ENCODE results near the gene FYN.
A peak's percentile ranks its signal among the peaks of the same experiment; 100 is the strongest.

The FYN gene

GRCh38 chr6:111810294-111811131 lies 62.7 kb downstream of the FYN start:
- H3K27ac Mint-ChIP-seq: peak overlapping the region; percentile 66 to 81 (median 66)
- H3K9me3 Mint-ChIP-seq: no peaks in the 10 kb centered on the region
- peaks cover 70% of the 10 kb centered on the region for H3K4me1 Mint-ChIP-seq
- H3K4me3 Mint-ChIP-seq: no peak overlapping the region
- no peaks in the 10 kb centered on the region for H3K27me3 Mint-ChIP-seq (ENCODE audit: low read depth)
- TF ChIP-seq CTCF (IDR thresholded peaks at IDR 0.05; ENCODE audit: unreplicated experiment in 3 of 3): no peak
- H3K36me3 Mint-ChIP-seq (ENCODE audit: low read depth): peaks cover 30% of the 10 kb centered on the region

- no peak for TF ChIP-seq CTCF (IDR thresholded peaks at IDR 0.05; ENCODE audit: unreplicated experiment in 3 of 3)
- H3K36me3 Mint-ChIP-seq (ENCODE audit: low read depth): peaks cover 30% of the 10 kb centered on the region
- no peaks in the 10 kb centered on the region for H3K9me3 Mint-ChIP-seq
- peak overlapping the region; percentile 66 to 81 (median 66) for H3K27ac Mint-ChIP-seq
- no peaks in the 10 kb centered on the region for H3K27me3 Mint-ChIP-seq (ENCODE audit: low read depth)
- peaks cover 77% of the 10 kb centered on the region for H3K4me1 Mint-ChIP-seq
- H3K4me3 Mint-ChIP-seq: no peak overlapping the region
Measured at GRCh38 chr6:111809766-111810165, 63.5 kb downstream of the FYN start.

- Mint-ChIP-seq H3K27me3 (ENCODE audit: low read depth) (no peaks in the 10 kb centered on the region), H3K9me3 (no peaks in the 10 kb centered on the region), H3K4me1 (peaks cover 81% of the 10 kb centered on the region), H3K27ac (no peak overlapping the region), H3K4me3 (no peak overlapping the region), H3K36me3 (ENCODE audit: low read depth) (peaks cover 30% of the 10 kb centered on the region)
- no peak for TF ChIP-seq CTCF (IDR thresholded peaks at IDR 0.05; ENCODE audit: unreplicated experiment in 3 of 3)
Measured at GRCh38 chr6:111809264-111809663, 64.0 kb downstream of the FYN start.

GRCh38 chr6:111808493-111808892 lies 64.8 kb downstream of the FYN start:
- TF ChIP-seq CTCF (IDR thresholded peaks at IDR 0.05; ENCODE audit: unreplicated experiment in 3 of 3): no peak
- peaks cover 24% of the 10 kb centered on the region for H3K36me3 Mint-ChIP-seq (ENCODE audit: low read depth)
- H3K4me3 Mint-ChIP-seq: no peak overlapping the region
- H3K4me1 Mint-ChIP-seq: peaks cover 79% of the 10 kb centered on the region
- H3K27ac Mint-ChIP-seq: peak overlapping the region in 1 of 3 experiments; percentile 42
- no peaks in the 10 kb centered on the region for H3K9me3 Mint-ChIP-seq
- H3K27me3 Mint-ChIP-seq (ENCODE audit: low read depth): no peaks in the 10 kb centered on the region

- Mint-ChIP-seq H3K36me3 (ENCODE audit: low read depth) (peaks cover 19% of the 10 kb centered on the region), H3K27ac (peak overlapping the region; percentile 50 to 84 (median 55))
- no peak for TF ChIP-seq CTCF (IDR thresholded peaks at IDR 0.05; ENCODE audit: unreplicated experiment in 3 of 3)
Measured at GRCh38 chr6:111806561-111807497, 66.4 kb downstream of the FYN start.

More at GRCh38 chr6:111806561-111807497, 66.4 kb downstream of the FYN start:
- Mint-ChIP-seq H3K27me3 (ENCODE audit: low read depth) (no peaks in the 10 kb centered on the region), H3K9me3 (no peaks in the 10 kb centered on the region), H3K4me1 (peaks cover 75% of the 10 kb centered on the region), H3K4me3 (no peak overlapping the region)

Measured in nephron (organoid).